Lung (tissue), 12 donors: Measurements from ENCODE around the gene SKIC8. TPM values are rescaled to one million over a fixed set of nuclear protein-coding genes. Genes with fewer than 3 reads are reported as not detected.

Experiments
- ATAC-seq: fragments of 200-7000 bp; cut with Tn5 transposase; one replicate; pipeline ENCODE4 v1.9.1; 2020; ENCODE audit warnings: moderate number of reproducible peaks; ENCODE audit not compliant: insufficient read depth, low FRiP score
- DNase-seq, 3 donors: peaks; one replicate each; pipeline ENCODE4 v3.0.0-alpha.2; 2013 to 2017
- H3K27ac ChIP-seq, 2 donors: one replicate each; pipeline ENCODE4 v1.5.1; 2013; ENCODE audit warnings: mild to moderate bottlenecking in 2 of 2, moderate library complexity in 2 of 2, control low read depth in 1 of 2, inconsistent platforms in 1 of 2, low read depth in 1 of 2, low read length in 1 of 2
- H3K27me3 ChIP-seq, 3 donors: one replicate each; pipeline ENCODE4 v1.5.1; 2013; ENCODE audit warnings: low read length in 2 of 3; ENCODE audit not compliant: control insufficient read depth in 3 of 3, insufficient read depth in 3 of 3
- H3K36me3 ChIP-seq, 4 donors: one replicate each; pipeline ENCODE4 v1.5.1; 2013; ENCODE audit warnings: low read length in 4 of 4, mild to moderate bottlenecking in 1 of 4, moderate library complexity in 1 of 4; ENCODE audit not compliant: control insufficient read depth in 4 of 4, insufficient read depth in 4 of 4
- H3K4me1 ChIP-seq, 5 donors: one replicate each; pipeline ENCODE4 v1.5.1; 2013; ENCODE audit warnings: low read length in 5 of 5, mild to moderate bottlenecking in 2 of 5, moderate library complexity in 1 of 5; ENCODE audit not compliant: control insufficient read depth in 5 of 5, insufficient read depth in 5 of 5
- H3K4me3 ChIP-seq: one replicate; pipeline ENCODE4 v1.5.1; 2013; ENCODE audit warnings: mild to moderate bottlenecking, control low read depth, moderate library complexity
- H3K9ac ChIP-seq, 2 donors: one replicate each; pipeline ENCODE4 v1.5.1; 2013; ENCODE audit warnings: low read length in 2 of 2, control low read depth in 1 of 2; ENCODE audit not compliant: insufficient read depth in 1 of 2
- H3K9me3 ChIP-seq, 4 donors: one replicate each; pipeline ENCODE4 v1.5.1; 2013; ENCODE audit warnings: low read length in 3 of 4, mild to moderate bottlenecking in 1 of 4, moderate library complexity in 1 of 4; ENCODE audit not compliant: control insufficient read depth in 4 of 4, insufficient read depth in 3 of 4
- CTCF ChIP-seq: IDR thresholded peaks from 2 replicates; pipeline ENCODE4 v1.5.1; 2012; ENCODE audit warnings: mild to moderate bottlenecking; ENCODE audit errors: control extremely low read depth, extremely low read depth
- whole genome bisulfite sequencing, 2 donors: extraction: QIAGEN DNeasy Blood & Tissue Kit; methylation state at CpG; one replicate each; pipeline ENCODE4 v1.1.7; 2013; 5-methylcytosine and 5-hydroxymethylcytosine counted together
- polyA plus RNA-seq, 2 donors: library from polyadenylated mRNA; stranded (reverse); fragments of 200-250 nt; gene quantifications; one replicate each; pipeline ENCODE4 v1.2.1, GENCODE V29; 2013
- total RNA-seq, 2 donors: library from RNA; depleted of rRNA in 1 of 2; stranded (reverse); fragments of >200 nt in 1 of 2; gene quantifications; one replicate each; pipeline ENCODE4 v1.2.1, GENCODE V29; 2014 to 2021
- donor health status: control.
- donor health status: control.
- donor health status: Bipolar disorder and iron deficiency.
- donor health status: healthy.
- donor health status: DM: yes; HTN: yes; CAD: no.

Gene SKIC8
- total and polyA plus RNA-seq, 4 donors: 45.1 to 64.9 (median 54.1) TPM

- Histone ChIP-seq H3K27ac (no peak overlapping the region), H3K9me3 (no peaks in the 10 kb centered on the region), H3K27me3 (no peaks in the 10 kb centered on the region), H3K4me1 (peaks cover 0 to 2% (median 0%) of the 10 kb centered on the region in 5 donors), H3K9ac (no peak overlapping the region), H3K36me3 (no peaks in the 10 kb centered on the region), H3K4me3 (no peak overlapping the region)
- WGBS, 2 donors: 79 to 93% methylated on average over 3 of the region's 3 CpGs
- ATAC-seq: no peak
- TF ChIP-seq CTCF: no peak
- peak in 2 of 3 donors; percentile 47 to 57 for DNase-seq
These were observed 40.2 kb downstream of the SKIC8 start for GRCh38 chr15:78259232-78259631.

- ATAC-seq (no peak), DNase-seq (no peak)
- Histone ChIP-seq H3K4me1 (no peaks in the 10 kb centered on the region), H3K9ac (no peak overlapping the region), H3K4me3 (no peak overlapping the region), H3K27ac (no peak overlapping the region), H3K9me3 (no peaks in the 10 kb centered on the region), H3K36me3 (no peaks in the 10 kb centered on the region), H3K27me3 (no peaks in the 10 kb centered on the region)
- 83% methylated on average over 3 of the region's 3 CpGs for WGBS, 2 donors
- no peak for TF ChIP-seq CTCF
These were observed 41.7 kb downstream of the SKIC8 start for GRCh38 chr15:78257681-78258080.

GRCh38 chr15:78256044-78256437 is 43.4 kb downstream of the SKIC8 start:
- WGBS, 2 donors: 88 to 93% methylated on average over 3 of the region's 3 CpGs
- no peaks in the 10 kb centered on the region for H3K9me3 ChIP-seq
- H3K27me3 ChIP-seq: no peaks in the 10 kb centered on the region
- no peak overlapping the region for H3K27ac ChIP-seq
- H3K36me3 ChIP-seq: no peaks in the 10 kb centered on the region
- no peaks in the 10 kb centered on the region for H3K4me1 ChIP-seq
- DNase-seq (no peak), ATAC-seq (no peak)
- H3K9ac ChIP-seq: no peak overlapping the region
- TF ChIP-seq CTCF: no peak
- H3K4me3 ChIP-seq: no peak overlapping the region

GRCh38 chr15:78255421-78256043 is 43.9 kb downstream of the SKIC8 start:
- Histone ChIP-seq H3K27me3 (no peaks in the 10 kb centered on the region), H3K4me1 (no peaks in the 10 kb centered on the region), H3K9ac (no peak overlapping the region), H3K27ac (no peak overlapping the region), H3K36me3 (no peaks in the 10 kb centered on the region), H3K9me3 (no peaks in the 10 kb centered on the region), H3K4me3 (no peak overlapping the region)
- ATAC-seq (no peak), DNase-seq (no peak)
- no peak for TF ChIP-seq CTCF
- WGBS, 2 donors: 95 to 96% methylated on average over 1 of the region's 1 CpG
